ENCODE measurements around the gene PLCL2. TPM values are rescaled to one million over a fixed set of nuclear protein-coding genes. Genes with fewer than 3 reads are reported as not detected.

PLCL2 gene
- polyA plus RNA-seq, 2 of the 4 experiments (the other 2 are of a cell fraction) = 2.1 to 3.0 TPM

GRCh38 chr3:17011728-17012338, 127.1 kb downstream of the PLCL2 start:
- DNase-seq (ENCODE audit: low read depth in 1 of 2, low spot score in 1 of 2) (no peak), FAIRE-seq (no peak), ATAC-seq (no peak)
- ChIA-PET POLR2A (no interaction called here), CTCF (no interaction called here)
- Histone ChIP-seq H3K9me3 (no peaks in the 10 kb centered on the region), H3K27ac (no peak overlapping the region), H3K4me2 (no peak overlapping the region), H3K4me3 (no peak overlapping the region), H3K4me1 (peaks cover 16% of the 10 kb centered on the region; the same call in 2 of the 3 replicates)
- no peak for TF ChIP-seq EHMT2 (IDR thresholded peaks at IDR 0.05; ENCODE audit: low read depth)
- no peak for TF ChIP-seq RNF2 (IDR thresholded peaks at IDR 0.05; ENCODE audit: borderline replicate concordance, low read depth)
- no peak for TF ChIP-seq ZSCAN20 (CRISPR knock-in tag; IDR thresholded peaks at IDR 0.05)
- no peak for TF ChIP-seq HOXB5 (CRISPR knock-in tag; IDR thresholded peaks at IDR 0.05)
- WGBS (ENCODE audit: missing lambda C conversion rate) = 88% methylated on average over 10 of the region's 10 CpGs

- no peak for FAIRE-seq
- TF ChIP-seq E2F6 (IDR thresholded peaks at IDR 0.05; ENCODE audit: borderline replicate concordance, low read depth) (no peak), RFX5 (IDR thresholded peaks at IDR 0.05) (no peak), ZFP36 (IDR thresholded peaks at IDR 0.05; ENCODE audit: borderline replicate concordance, partially characterized antibody) (no peak), CHD4 (IDR thresholded peaks at IDR 0.05; ENCODE audit: borderline replicate concordance) (no peak), PHF8 (IDR thresholded peaks at IDR 0.05; ENCODE audit: borderline replicate concordance, low read depth) (no peak), HOXB5 (CRISPR knock-in tag; IDR thresholded peaks at IDR 0.05) (no peak), TP53 (CRISPR knock-in tag; IDR thresholded peaks at IDR 0.05) (no peak), KDM1A (IDR thresholded peaks at IDR 0.05; ENCODE audit: low read depth) (no peak), HOXA7 (CRISPR knock-in tag; IDR thresholded peaks at IDR 0.05) (no peak), MAZ (IDR thresholded peaks at IDR 0.05; ENCODE audit: borderline replicate concordance, low read depth, low read length) (no peak)
- no peak overlapping the region for H3K4me3 ChIP-seq
- CTCF ChIA-PET = no interaction called here
- H3K4me1 ChIP-seq = peaks cover 16% of the 10 kb centered on the region; the same call in 2 of the 3 replicates
- H3K27ac ChIP-seq = no peak overlapping the region
- POLR2A ChIA-PET = no interaction called here
- H3K9me3 ChIP-seq = no peaks in the 10 kb centered on the region
- no peak; a peak in 1 of 6 replicates for ATAC-seq
- 62% methylated on average over 2 of the region's 2 CpGs for WGBS (ENCODE audit: missing lambda C conversion rate)
- no peak for DNase-seq (ENCODE audit: low read depth in 1 of 2, low spot score in 1 of 2)
- H3K4me2 ChIP-seq = no peak overlapping the region
Observed at GRCh38 chr3:17013050-17013449, 128.3 kb downstream of the PLCL2 start.

GRCh38 chr3:17013571-17013970, 128.8 kb downstream of the PLCL2 start:
- Histone ChIP-seq H3K4me3 (no peak overlapping the region), H3K27ac (no peak overlapping the region), H3K4me2 (no peak overlapping the region), H3K4me1 (peaks cover 16% of the 10 kb centered on the region; the same call in 2 of the 3 replicates), H3K9me3 (no peaks in the 10 kb centered on the region)
- no peak for FAIRE-seq
- TF ChIP-seq MAZ (IDR thresholded peaks at IDR 0.05; ENCODE audit: borderline replicate concordance, low read depth, low read length) (no peak), GATA3 (IDR thresholded peaks at IDR 0.05; ENCODE audit: borderline replicate concordance) (no peak), ZNF302 (CRISPR knock-in tag; IDR thresholded peaks at IDR 0.05) (no peak), BHLHE40 (IDR thresholded peaks at IDR 0.05; ENCODE audit: low read depth, low read length) (no peak), TP53 (CRISPR knock-in tag; IDR thresholded peaks at IDR 0.05) (no peak), SREBF2 (IDR thresholded peaks at IDR 0.05) (no peak), E2F6 (IDR thresholded peaks at IDR 0.05; ENCODE audit: borderline replicate concordance, low read depth) (no peak), CBX8 (IDR thresholded peaks at IDR 0.05) (no peak), ATOH8 (CRISPR knock-in tag; IDR thresholded peaks at IDR 0.05; ENCODE audit: low read depth) (no peak), PHF8 (IDR thresholded peaks at IDR 0.05; ENCODE audit: borderline replicate concordance, low read depth) (no peak), CTCF (IDR thresholded peaks at IDR 0.05) (no peak), HOXB5 (CRISPR knock-in tag; IDR thresholded peaks at IDR 0.05) (no peak), BCL3 (IDR thresholded peaks at IDR 0.05) (no peak), FOSL2 (IDR thresholded peaks at IDR 0.05) (no peak), FOSL2 (CRISPR knock-in tag; IDR thresholded peaks at IDR 0.05) (no peak), ELK1 (IDR thresholded peaks at IDR 0.05; ENCODE audit: low read depth, low read length) (no peak), MAFK (IDR thresholded peaks at IDR 0.05; ENCODE audit: partially characterized antibody) (no peak), RNF2 (IDR thresholded peaks at IDR 0.05; ENCODE audit: borderline replicate concordance, low read depth) (no peak), NR3C1 (IDR thresholded peaks at IDR 0.05) (no peak), RAD21 (conservative IDR thresholded peaks at IDR 0.05 in 1 of 2, IDR thresholded peaks at IDR 0.05 in 1 of 2) (no peak)
- no peak for ATAC-seq
- ChIA-PET POLR2A (no interaction called here), CTCF (no interaction called here)
- no peak for DNase-seq (ENCODE audit: low read depth in 1 of 2, low spot score in 1 of 2)
- WGBS (ENCODE audit: missing lambda C conversion rate) = 89% methylated on average over 4 of the region's 4 CpGs
